ENCODE measurements around the gene IPO13. TPM values are rescaled to one million over a fixed set of nuclear protein-coding genes. Genes with fewer than 3 reads are reported as not detected.

Gene IPO13
- total RNA-seq, 4 donors from 2014 or later = 21.1 to 48.1 (median 42.0) TPM

DNA sequence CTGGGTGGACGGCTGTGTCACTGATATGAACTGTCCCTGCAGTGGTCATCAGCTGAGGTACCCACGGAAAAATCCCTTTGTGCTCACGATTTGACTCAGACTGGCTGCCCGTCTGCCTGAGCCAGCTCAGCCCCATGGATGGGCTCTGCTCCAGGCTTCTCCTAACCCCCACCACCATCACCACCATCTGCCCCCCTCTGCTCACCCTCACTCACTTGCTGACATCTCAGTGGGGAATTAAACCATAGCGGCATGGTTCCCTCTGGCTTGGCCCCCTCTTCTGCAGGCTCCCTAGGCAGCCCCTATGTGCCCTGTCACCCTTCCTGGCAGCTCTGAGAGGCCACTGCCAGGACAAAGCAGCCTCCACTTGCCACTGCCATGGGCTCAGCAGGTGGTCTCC, 67.2 kb downstream of the IPO13 start:
- Histone ChIP-seq H3K4me1 (no peaks in the 10 kb centered on the region), H3K36me3 (no peaks in the 10 kb centered on the region), H3K27me3 (no peaks in the 10 kb centered on the region), H3K27ac (no peak overlapping the region), H3K9me3 (no peaks in the 10 kb centered on the region), H3K4me3 (replicated peaks in 1 of 3) (no peak overlapping the region)
- TF ChIP-seq, protein P1, sequence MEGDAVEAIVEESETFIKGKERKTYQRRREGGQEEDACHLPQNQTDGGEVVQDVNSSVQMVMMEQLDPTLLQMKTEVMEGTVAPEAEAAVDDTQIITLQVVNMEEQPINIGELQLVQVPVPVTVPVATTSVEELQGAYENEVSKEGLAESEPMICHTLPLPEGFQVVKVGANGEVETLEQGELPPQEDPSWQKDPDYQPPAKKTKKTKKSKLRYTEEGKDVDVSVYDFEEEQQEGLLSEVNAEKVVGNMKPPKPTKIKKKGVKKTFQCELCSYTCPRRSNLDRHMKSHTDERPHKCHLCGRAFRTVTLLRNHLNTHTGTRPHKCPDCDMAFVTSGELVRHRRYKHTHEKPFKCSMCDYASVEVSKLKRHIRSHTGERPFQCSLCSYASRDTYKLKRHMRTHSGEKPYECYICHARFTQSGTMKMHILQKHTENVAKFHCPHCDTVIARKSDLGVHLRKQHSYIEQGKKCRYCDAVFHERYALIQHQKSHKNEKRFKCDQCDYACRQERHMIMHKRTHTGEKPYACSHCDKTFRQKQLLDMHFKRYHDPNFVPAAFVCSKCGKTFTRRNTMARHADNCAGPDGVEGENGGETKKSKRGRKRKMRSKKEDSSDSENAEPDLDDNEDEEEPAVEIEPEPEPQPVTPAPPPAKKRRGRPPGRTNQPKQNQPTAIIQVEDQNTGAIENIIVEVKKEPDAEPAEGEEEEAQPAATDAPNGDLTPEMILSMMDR (IDR thresholded peaks at IDR 0.05) = no peak
- no peak for TF ChIP-seq POLR2A (IDR thresholded peaks at IDR 0.05)
- 83 to 86% methylated on average over 5 of the region's 5 CpGs for WGBS, 2 donors
- intact Hi-C loops (cut with DNase I) = no loop called here
- no peak for DNase-seq

DNA sequence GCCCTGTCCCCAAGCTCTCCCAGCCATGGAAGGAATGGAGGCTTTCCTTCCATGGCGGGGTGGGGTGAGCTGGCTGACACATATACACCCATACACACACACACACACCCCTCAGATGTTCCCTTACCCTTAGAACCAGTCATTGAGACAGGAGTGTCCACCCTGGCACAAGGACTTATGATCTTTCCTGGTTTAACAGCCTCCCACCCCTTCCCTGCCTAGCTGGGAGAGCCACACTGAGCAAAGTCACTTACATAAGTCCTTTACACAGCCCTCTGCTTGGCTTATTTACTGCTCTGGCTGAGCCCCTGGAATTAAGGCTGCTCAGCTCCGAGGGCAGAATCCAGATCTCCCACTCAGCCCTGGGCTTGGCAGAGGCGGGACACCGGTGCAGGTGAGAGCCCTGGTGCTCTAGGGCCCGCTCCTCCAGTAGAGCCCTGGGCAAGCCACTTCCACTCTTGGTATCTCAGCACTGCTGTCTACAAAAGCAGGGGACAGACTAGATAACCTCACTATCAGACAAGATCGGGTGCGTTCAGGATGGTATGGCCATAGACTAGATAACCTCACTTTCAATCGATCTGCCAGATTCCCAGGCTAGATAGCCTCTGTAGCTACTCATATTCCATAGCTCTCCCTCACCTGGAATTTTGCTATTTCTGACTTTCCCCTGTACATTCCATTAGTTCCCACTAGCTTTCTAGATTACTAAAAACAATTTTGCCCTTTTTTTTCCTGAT, 67.8 kb downstream of the IPO13 start:
- Histone ChIP-seq H3K27me3 (no peaks in the 10 kb centered on the region), H3K9me3 (no peaks in the 10 kb centered on the region), H3K36me3 (no peaks in the 10 kb centered on the region), H3K27ac (no peak overlapping the region), H3K4me3 (replicated peaks in 1 of 3) (no peak overlapping the region), H3K4me1 (no peaks in the 10 kb centered on the region)
- intact Hi-C loops (cut with DNase I) = no loop called here
- TF ChIP-seq POLR2A (IDR thresholded peaks at IDR 0.05) = no peak
- TF ChIP-seq, protein P1 (IDR thresholded peaks at IDR 0.05) = no peak
- WGBS, 2 donors = 71 to 77% methylated on average over 7 to 8 of the region's 8 CpGs
- DNase-seq = no peak

DNA sequence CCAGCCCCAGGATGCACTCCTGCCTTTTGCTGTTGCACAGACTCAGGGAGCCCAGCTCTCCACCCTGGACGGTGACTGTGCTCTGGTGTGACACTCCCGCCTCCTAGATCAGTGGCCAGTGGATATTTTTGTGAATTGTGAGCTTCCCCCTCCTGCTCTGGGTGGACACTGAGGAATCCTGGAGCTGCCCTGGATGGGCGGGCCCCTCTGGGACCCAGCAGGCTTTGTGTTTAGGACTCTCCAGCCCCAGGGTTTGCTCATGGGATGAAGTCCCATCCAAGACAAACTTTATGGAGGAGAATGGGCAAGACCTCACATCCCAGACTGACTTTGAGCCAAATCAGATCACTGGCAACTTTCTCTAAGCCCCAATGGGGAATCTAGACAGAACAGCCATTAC, 68.5 kb downstream of the IPO13 start:
- no peaks in the 10 kb centered on the region for H3K4me1 ChIP-seq
- H3K27me3 ChIP-seq = no peaks in the 10 kb centered on the region
- H3K4me3 ChIP-seq (replicated peaks in 1 of 3) = no peak overlapping the region
- no peak overlapping the region for H3K27ac ChIP-seq
- WGBS, 2 donors = 74 to 75% methylated on average over 3 of the region's 3 CpGs
- H3K36me3 ChIP-seq = no peaks in the 10 kb centered on the region
- DNase-seq = no peak
- intact Hi-C loops (cut with DNase I) = no loop called here
- H3K9me3 ChIP-seq = no peaks in the 10 kb centered on the region
- TF ChIP-seq, protein P1 (IDR thresholded peaks at IDR 0.05) = no peak
- TF ChIP-seq POLR2A (IDR thresholded peaks at IDR 0.05) = no peak

DNA sequence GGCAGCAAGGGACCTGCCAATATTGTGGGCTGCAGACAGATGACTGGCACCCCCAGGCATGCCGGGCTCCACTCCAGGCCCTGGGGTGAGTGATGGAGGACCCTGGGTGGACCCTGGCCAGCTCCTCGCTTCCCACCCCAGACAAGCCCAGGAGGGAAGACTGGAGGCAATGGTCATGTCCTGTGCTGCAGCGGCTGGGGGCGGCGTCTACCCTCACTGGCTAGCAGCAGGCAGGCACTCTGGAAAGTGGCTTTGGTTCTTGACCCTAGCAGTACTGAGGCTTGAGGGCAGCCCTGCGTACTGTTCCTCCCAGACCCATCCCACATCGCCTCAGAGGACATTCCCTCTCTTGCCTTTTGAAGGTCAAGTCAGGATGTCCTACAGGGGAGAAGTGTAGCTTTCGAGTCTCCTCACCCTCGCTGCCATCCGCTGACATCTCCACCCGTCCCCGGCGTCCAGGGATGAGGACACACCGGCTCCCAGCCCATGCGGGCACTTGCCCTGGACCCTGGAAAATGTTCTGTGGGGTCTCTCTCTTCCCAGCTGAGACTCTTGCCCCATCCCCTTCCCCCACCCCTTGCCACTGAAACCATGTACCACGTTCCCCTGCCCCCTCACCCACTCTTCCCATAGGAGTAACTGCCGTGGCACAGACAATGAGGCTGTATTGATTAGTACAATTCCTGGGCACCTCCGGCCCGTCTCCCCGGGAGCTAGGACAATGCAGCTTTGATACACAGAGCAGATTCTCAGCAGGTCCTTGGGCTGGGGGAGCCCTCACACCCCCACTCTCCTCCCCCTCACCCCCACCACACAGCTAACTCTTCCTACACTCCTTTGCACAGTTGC, 69.5 kb downstream of the IPO13 start:
- H3K27ac ChIP-seq = no peak overlapping the region
- no peak for DNase-seq
- 94% methylated on average over 18 to 19 of the region's 20 CpGs for WGBS, 2 donors
- H3K36me3 ChIP-seq = no peaks in the 10 kb centered on the region
- H3K4me1 ChIP-seq = no peaks in the 10 kb centered on the region
- TF ChIP-seq, protein P1 (IDR thresholded peaks at IDR 0.05) = no peak
- TF ChIP-seq POLR2A (IDR thresholded peaks at IDR 0.05) = no peak
- no peak overlapping the region for H3K4me3 ChIP-seq (replicated peaks in 1 of 3)
- no peaks in the 10 kb centered on the region for H3K27me3 ChIP-seq
- intact Hi-C loops (cut with DNase I) = no loop called here
- no peaks in the 10 kb centered on the region for H3K9me3 ChIP-seq

DNA sequence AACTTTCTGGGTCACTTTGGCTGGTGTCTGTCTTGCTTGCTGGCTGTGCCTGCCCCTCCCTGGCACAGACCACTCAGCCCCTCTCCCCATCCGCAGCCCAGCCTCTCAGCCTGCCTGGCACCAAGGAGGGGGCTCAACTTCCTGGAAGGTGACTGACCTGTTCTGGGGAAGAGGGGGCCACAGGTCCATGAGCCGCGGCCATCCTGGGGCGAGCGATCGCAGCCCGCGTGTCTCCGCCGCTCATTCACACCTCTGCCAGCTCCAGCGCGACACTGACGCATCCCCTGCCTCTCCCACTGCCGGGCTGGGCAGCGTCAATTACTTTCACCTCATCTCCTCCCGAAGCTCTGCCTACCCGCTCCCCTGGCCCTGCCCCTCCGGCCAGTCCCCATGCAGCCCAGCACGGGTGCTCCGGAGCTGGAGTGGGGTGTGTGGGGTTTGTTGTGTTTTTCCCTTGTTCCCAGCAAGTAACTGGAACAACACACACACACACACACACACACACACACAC, 70.2 kb downstream of the IPO13 start:
- TF ChIP-seq, protein P1 (IDR thresholded peaks at IDR 0.05) = no peak
- no peak for TF ChIP-seq POLR2A (IDR thresholded peaks at IDR 0.05)
- H3K9me3 ChIP-seq = no peaks in the 10 kb centered on the region
- intact Hi-C loops (cut with DNase I) = no loop called here
- H3K27ac ChIP-seq = no peak overlapping the region
- no peaks in the 10 kb centered on the region for H3K36me3 ChIP-seq
- WGBS, 2 donors = 89 to 93% methylated on average over 17 to 18 of the region's 20 CpGs
- no peaks in the 10 kb centered on the region for H3K4me1 ChIP-seq
- no peak overlapping the region for H3K4me3 ChIP-seq (replicated peaks in 1 of 3)
- H3K27me3 ChIP-seq = no peaks in the 10 kb centered on the region
- DNase-seq = no peak
